Limb (tissue), 2 donors: ENCODE data around the gene TMEM242.

Source experiments
- DNase-seq, 2 donors: peaks; one replicate each; pipeline ENCODE4 v3.0.0-alpha.2; 2016; ENCODE audit errors: extremely low spot score in 2 of 2

The TMEM242 gene

DNA sequence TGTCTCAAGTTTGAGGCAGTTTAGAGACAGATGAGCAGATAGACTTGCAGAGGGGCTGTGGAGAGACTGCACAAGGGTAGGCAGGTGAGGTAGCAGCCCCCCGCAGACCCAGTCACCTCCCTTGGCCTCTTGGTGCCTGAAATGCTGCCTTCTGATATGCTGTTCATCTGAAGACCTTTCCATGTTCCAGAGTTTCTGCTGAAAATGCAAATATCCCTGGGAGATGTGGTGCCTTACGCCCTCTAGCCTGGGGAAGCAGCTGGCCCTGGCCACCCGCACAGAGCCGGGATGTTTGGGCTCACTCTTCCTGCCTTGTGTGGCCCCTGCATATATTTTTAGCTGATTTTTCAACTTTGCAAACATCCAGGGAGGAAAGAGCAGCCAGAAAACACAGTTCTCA lies 51.4 kb downstream of the TMEM242 start:
- DNase-seq: no peak

DNA sequence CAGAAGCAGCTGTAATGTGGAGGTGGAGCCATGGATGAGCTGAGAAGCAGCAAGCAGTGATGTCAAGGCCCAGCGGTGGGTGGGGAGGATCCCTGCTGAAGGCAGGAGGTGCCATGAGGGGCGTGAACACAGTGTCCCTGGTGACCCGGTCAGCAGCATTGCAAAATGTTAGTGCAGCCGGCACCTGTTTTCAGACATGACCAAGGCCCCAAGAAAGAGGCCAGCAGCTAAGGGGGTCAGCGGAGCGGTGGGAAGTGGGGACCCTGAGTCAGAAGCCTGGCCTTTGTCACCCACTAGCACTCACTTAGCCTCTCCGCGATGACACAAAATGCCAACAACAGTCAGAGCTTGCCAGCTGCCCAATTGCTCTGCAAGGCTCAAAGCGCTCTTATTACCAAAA lies 51.9 kb downstream of the TMEM242 start:
- no peak for DNase-seq

GRCh38 chr6:157270916-157271315 lies 52.4 kb downstream of the TMEM242 start:
- DNase-seq: no peak

DNA sequence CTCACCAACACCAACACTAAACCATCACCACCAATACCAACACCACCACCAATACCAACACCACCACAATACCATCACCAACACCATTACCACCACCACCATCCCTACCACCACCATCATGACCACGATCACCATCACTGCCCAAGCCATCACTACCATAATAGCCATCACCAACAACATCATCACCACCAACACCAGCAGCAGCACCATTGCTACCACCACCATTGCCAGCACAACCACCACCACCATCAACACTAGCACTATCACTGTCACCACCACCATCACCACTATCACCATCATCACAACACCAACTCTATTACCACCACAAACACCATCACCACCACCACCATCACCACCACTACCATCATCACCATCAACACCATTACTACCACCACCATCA lies 53.0 kb downstream of the TMEM242 start:
- no peak for DNase-seq

DNA sequence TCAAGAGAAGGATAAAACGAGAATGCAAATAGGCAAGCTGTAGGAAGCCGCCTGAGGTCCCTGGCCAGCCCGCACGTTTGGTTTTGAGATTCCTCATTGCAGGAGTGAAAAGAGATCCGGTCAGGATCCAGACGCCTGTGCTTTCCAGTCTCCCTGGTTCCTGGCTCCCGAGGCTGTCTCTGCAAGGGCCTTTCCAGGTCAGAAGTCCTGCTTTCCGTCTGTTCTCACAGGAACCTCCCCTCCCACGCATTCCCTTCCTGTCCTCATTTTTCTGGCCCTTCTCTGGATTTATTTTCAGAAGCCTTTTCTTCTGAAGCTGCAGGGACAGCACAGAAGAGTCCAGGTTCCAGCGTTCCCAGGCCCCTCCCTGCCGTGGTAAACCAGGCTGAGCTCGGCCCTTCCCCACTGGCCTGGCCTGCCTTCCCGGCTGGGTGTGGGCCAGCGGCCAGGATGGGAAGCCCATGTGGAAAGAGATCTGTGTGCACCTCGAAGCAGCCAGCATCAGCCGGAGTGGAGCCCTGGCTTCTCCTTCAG lies 54.0 kb downstream of the TMEM242 start:
- DNase-seq: peak; percentile 40 to 55

DNA sequence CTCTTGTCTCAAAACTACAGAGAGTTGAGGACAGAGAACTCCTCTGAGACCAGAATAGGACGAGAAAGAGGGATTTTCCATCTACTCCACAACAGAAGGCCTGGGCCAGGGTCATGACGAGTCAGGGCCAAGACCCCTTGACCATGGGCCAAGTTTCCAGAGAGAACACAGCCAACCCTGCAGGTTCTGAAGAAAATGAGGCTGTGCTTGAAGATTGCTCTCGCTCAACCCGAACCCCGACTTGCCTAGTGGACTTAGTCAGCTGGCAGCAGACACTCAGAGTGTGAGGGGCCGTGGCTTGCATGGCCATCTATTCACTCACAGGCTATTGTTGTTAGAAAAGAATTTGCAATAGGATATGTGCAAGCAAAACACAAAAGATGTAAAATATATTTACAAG lies 54.5 kb downstream of the TMEM242 start:
- DNase-seq: no peak

- DNase-seq: no peak
These were observed 54.9 kb downstream of the TMEM242 start for GRCh38 chr6:157268396-157268795.

- DNase-seq: no peak
These were observed 55.7 kb downstream of the TMEM242 start for GRCh38 chr6:157267654-157268053.

GRCh38 chr6:157267109-157267611 lies 56.2 kb downstream of the TMEM242 start:
- DNase-seq: no peak

- DNase-seq: no peak
These were observed 56.8 kb downstream of the TMEM242 start for GRCh38 chr6:157266274-157267101.

DNA sequence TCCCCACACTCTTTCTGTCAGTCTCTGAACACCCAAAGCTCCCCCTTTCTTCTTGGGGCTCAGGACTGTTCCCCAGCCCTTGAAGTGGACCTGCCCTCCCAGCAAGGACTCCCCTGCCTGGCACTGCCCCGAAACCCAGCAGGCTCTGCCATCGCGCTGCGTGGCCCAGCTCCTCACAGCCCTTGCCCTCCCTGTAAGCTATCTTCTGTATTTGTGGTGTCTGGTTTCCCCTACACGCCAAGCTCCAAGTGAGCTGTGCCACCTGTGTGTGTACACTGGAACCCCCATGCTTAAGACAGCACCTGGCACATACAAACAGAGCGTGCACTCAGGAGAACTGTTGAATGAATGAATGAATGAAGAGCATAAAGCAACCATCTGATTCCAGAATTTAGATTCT lies 57.7 kb downstream of the TMEM242 start:
- DNase-seq: no peak

DNA sequence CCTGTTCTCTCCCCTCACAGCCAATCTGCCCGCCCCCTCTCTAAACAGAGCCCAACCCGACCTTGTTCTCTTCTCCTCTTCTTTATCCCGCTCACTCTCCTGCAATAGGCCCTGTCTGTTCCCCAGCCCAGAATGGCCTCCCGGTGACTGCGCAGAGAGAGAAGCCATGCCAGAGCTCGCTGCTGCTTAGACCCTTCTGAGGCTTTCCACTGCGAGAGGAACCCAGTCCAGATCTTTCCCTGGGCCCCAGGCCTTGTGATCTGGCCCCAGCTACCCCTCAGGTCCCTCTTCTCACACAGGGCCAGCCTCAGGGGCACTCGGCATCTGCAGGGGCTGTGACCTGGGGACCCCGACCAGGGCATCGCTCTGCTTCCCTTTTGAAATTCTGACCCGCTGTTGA lies 58.1 kb downstream of the TMEM242 start:
- DNase-seq: no peak

- peak in 1 of 2 donors; percentile 50 for DNase-seq
These were observed 58.6 kb downstream of the TMEM242 start for GRCh38 chr6:157264701-157265100.

DNA sequence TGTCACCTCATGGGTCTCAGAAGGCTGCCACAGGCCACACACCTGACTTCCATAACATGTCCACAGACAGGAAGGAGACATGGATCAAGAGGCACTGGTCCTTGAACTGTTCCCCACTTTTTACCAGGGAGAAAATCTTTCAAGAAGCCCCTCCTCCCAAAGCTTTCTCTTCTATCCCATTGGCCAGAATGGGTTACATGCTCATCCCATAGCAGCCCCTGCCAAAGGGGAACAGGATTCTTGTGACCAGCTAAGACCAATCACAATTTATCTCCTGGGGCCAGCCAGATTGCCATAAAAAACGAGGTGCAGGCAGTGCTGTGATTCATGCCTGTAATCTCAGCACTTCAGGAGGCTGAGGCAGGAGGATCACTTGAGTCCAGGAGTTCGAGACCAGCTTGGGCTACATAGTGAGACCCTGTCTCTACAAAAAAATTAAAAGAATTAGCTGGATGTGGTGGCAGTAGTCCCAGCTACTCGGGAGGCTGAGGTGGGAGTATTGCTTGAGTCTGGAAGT lies 59.4 kb downstream of the TMEM242 start:
- DNase-seq: no peak

GRCh38 chr6:157263146-157263545 lies 60.2 kb downstream of the TMEM242 start:
- DNase-seq: no peak

DNA sequence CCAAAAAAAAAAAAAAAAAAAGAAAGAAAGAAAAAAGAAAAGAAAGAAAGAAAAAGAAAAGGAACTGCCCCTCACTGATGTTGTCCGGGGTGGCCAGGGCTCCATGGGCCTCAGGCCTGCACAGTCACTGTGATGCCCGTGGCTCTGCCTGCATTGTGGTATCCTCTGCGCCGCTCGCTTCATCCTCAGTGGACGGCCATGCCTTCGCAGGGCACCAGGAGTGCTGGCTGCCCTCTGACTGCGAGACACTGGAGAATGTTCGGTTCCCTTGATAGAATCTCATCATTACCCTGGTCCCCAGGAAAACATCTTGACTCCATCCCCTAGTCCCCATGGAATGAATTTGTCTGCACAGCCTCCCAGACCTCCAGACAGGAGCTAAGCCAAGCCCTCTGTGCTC lies 61.7 kb downstream of the TMEM242 start:
- DNase-seq: no peak

DNA sequence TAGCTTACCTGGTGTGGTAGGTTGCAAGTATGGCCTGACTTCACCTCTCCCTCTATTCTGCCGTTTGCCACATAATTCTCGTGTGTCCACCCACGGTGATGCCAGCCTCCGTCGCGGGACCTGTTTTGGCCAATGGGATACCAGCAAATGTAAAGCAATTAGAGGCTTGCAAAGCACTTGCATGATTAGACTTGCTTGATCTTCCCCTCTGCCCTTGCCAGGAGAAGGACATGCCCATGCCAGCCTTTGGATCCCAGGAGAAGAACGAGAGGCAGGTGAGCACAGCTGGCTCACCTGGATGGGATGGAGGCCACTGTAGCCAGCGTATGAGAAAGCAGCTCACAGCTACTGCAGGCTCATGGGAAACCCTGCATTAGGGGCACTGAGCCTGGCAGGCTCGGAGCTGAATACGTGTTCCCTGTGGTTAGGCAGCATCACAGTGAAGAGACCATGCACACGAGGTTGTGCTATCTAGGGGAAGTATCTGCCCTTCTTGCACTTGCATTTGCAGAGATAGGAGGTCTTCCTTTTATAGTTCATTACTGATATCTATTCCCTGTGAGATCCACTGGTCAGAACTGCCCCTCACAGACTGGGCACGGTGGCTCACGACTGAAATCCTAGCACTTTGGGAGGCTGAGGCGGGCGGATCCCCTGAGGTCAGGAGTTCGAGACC lies 62.4 kb downstream of the TMEM242 start:
- no peak for DNase-seq

DNA sequence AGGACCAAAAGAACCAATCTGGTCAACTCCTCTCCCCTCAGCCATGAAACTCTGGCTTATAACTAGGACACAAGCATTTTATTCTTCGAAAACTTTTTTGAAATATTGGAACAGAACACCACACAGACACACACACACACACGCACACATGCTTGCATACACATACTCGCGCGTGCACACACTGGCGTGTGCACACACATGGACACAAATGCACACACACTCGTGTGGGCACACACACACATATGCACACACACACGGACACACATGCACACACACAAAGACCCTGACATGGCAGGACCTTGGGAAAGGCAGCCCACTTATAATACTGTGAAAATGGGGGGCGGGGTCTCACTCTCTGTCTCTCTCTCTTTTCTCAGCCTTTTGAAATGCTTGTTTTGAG lies 63.9 kb downstream of the TMEM242 start:
- no peak for DNase-seq

GRCh38 chr6:157258878-157259277 lies 64.4 kb downstream of the TMEM242 start:
- no peak for DNase-seq

DNA sequence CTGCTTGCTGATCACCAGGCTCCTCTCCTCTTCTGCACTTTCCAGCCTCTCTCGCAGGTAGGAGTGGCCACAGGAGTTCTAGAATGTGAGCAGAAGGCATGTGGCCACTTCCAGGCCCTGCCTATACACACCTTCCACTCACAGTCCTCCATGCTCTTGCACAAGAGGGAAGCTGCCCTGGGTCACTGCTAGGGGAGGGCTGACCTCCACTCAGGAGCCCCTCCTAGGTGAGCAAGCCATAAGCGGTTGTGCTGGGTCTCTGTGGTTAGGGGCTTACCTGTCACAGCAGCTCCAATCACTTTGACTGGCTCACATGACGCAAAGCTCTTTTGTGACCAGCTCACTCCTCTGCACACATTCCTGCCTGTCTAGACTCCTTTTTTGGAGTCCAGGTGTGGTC lies 68.2 kb downstream of the TMEM242 start:
- no peak for DNase-seq

- DNase-seq: no peak
These were observed 68.8 kb downstream of the TMEM242 start for GRCh38 chr6:157254538-157254937.

- DNase-seq: no peak
These were observed 69.6 kb downstream of the TMEM242 start for GRCh38 chr6:157253699-157254098.
